Choroid plexus epithelial cell (primary cell): ENCODE results near the gene PELI2.

Experiments
- DNase-seq: peaks from one replicate; pipeline ENCODE4 v3.0.0-alpha.2; 2010; ENCODE audit warnings: low read depth
- H3K4me3 ChIP-seq: 2 replicates; pipeline ENCODE4 v1.5.1; 2011; ENCODE audit warnings: low read depth, mild to moderate bottlenecking, control low read depth, low read length, moderate library complexity
- TF ChIP-seq, protein P1 (sequence below): conservative IDR thresholded peaks from 2 replicates; pipeline ENCODE4 v1.5.1; 2011; ENCODE audit warnings: low read depth, mild to moderate bottlenecking, control low read depth, inconsistent platforms, low read length, moderate library complexity

The PELI2 gene

DNA sequence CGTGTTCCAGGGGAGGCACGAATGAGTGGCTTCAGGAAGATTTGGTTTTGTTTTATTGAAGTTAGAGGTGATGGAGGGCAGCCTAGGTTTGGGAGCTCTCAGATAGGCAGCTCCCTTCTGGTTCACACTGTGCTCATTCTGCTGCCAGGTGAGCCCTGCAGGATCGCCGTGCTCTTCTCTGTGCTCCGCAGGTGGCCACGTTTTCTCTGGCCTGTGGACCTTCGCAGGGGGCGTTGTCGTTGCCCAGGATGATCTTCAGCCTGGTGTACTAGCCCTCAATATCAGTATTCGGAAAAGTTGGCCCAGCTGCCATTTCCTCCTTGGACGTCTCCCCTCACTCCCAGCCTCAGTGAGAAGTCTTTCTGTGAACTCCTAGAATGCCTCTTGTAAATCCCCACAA, 69.5 kb downstream of the PELI2 start:
- H3K4me3 ChIP-seq = no peak overlapping the region
- DNase-seq = no peak
- TF ChIP-seq, protein P1, sequence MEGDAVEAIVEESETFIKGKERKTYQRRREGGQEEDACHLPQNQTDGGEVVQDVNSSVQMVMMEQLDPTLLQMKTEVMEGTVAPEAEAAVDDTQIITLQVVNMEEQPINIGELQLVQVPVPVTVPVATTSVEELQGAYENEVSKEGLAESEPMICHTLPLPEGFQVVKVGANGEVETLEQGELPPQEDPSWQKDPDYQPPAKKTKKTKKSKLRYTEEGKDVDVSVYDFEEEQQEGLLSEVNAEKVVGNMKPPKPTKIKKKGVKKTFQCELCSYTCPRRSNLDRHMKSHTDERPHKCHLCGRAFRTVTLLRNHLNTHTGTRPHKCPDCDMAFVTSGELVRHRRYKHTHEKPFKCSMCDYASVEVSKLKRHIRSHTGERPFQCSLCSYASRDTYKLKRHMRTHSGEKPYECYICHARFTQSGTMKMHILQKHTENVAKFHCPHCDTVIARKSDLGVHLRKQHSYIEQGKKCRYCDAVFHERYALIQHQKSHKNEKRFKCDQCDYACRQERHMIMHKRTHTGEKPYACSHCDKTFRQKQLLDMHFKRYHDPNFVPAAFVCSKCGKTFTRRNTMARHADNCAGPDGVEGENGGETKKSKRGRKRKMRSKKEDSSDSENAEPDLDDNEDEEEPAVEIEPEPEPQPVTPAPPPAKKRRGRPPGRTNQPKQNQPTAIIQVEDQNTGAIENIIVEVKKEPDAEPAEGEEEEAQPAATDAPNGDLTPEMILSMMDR = no peak

- peak; percentile 64 for DNase-seq
- no peak overlapping the region for H3K4me3 ChIP-seq
- TF ChIP-seq, protein P1 = no peak
These were observed 71.1 kb downstream of the PELI2 start for GRCh38 chr14:56189307-56189706.

DNA sequence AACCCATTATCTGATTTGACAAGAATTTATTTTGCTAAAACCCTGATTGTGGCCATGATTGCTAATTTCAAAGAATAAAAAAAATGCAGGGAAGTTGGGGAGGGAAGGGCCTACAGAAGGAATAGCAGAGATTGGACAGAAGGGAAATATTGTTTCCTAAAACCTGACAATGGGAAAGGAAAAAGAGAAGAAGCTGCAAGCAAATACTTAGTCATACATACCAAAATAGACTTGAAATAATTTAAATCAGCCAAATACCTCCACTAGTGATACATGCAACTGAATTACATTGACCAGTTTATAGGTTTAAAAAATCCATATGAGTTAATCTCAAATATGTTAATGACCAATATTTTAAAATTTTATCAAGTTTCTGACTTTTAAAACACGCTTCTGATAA, 75.1 kb downstream of the PELI2 start:
- DNase-seq = no peak
- H3K4me3 ChIP-seq = no peak overlapping the region
- TF ChIP-seq, protein P1 = no peak

DNA sequence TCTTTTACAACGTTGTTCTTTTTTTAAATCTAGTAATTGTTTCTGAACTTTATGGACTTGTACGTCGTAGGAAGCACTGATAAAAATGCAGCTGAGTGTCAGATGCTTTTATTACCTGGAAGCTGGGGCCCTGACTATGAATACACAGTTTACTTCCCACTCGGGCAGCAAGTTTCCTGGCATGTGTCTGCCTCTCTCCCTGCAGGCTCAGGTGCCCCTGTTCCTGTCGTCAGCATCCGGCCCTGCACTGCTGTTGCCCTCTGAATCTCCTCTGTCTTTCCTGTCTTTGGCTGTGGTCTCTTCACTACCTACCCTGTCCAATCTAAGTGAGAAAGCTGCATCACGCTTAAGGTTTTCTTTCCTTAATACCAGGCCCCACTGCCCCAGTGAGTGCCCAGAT, 75.8 kb downstream of the PELI2 start:
- DNase-seq = no peak
- H3K4me3 ChIP-seq = no peak overlapping the region
- TF ChIP-seq, protein P1 = no peak

DNA sequence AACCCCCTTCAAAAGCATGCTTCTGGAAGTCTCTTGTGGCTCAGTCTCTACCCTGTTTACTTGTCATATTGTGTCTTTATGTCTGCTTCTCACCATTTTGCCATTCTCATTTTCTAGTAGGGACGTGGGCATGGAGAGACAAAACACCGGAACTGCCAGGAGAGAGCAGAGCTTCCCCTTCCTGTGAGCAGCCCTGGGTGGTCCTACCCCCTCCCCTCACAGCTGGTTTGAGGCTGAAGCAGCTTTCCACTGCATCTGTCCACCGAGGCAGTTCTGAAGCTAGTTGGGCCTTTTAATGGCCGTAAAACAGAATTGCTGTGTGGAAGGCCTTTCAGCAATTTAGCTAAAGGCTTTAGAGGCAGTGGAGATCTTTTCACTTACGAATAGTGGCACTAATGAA, 77.0 kb downstream of the PELI2 start:
- H3K4me3 ChIP-seq = no peak overlapping the region
- DNase-seq = peak; percentile 8
- TF ChIP-seq, protein P1 = no peak

DNA sequence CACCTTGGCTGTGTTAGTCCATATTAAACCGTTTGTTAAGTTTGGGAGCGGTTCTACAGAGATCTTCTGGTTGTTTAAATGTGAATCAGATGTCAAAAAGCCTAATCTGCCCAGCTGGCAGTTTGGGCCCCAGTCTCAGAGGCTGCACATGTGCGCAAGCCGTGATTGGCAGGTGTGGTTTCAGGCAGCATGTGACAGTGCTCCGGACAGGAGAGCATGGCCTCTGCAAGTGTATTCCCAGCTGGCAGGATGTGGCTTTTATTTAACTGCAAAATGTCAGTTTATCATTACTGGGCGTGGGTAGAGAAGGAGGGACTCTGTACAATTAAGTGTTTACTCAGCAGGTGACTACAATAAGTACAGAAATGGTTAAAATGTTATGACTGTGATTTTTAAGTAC, 77.5 kb downstream of the PELI2 start:
- H3K4me3 ChIP-seq = no peak overlapping the region
- DNase-seq = peak; percentile 61
- TF ChIP-seq, protein P1 = no peak

DNA sequence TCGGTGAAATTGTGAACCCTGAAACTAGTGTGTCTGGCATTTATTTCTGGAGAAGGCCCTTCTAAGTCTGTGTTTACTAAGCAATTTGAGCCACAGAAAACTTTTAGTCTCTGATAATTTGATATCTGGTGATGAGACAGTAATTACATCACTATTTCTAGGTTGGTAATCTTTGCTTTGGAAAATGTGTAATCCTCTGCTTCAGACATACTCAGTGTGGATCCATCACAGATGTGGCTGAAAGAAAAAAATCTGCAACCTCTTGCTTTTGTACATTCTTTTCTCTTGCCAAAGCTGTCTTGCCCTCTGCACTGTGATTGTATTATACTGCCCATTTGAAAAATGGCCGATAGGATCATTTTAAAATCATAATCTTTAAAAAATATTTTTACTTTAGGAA, 78.1 kb downstream of the PELI2 start:
- TF ChIP-seq, protein P1 = no peak

More for the DNA sequence above, 78.1 kb downstream of the PELI2 start:
- H3K4me3 ChIP-seq = no peak overlapping the region
- peak; percentile 86 for DNase-seq
